Amygdala (tissue), 56 donors: Measurements from ENCODE around the gene XRCC5.
A peak's percentile ranks its signal among the peaks of the same experiment; 100 is the strongest.

Experiments
- DNase-seq, 56 donors: peaks; one replicate each; lab custom pipeline; 2025; lab: John Stamatoyannopoulos, UW

The XRCC5 gene

DNA sequence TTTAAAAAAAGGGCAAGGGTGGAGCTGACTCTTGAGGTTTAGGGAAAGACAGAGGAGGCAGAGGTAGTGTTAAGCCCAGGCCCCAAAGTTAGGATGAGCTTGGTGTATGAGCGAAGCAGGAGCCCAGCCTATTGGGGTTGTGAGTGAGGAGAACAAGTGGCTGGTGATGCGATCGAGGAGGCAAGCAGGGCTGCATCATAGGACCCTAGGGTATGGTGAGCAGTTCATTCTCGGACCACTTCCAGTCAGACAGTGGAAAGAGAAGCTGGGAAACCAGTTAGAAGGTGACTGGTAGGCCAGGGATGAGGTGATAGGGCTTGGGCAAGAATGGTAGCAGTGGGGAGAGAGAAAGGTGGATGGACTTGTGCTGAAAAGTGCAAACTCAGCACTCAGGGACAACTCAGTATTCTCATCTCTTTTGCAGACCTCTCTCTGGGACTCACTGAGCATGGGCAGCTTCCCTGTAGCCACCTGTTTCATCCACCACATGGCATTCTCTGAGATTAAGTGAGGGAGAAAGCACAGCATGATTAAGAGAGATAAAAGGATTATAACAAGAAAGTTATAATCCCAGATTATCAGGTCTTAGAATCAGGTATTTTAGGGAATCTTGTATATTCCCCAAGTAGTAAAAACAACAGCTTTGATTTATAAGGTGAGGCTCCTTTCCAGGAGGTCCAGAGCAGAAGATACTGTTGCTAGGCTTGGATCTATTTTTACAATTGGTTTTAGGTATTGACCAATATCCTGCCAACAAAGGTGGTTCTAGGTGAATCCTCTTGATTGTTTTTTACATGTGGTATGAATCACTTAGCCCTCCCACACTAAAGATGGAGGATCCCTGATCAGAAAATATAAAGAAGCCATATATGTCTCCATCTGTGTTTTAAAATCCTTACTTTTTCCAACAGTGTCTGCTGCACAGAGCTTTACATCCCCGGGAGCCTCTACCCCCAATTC, 38.3 kb downstream of the XRCC5 start:
- no peak for DNase-seq

DNA sequence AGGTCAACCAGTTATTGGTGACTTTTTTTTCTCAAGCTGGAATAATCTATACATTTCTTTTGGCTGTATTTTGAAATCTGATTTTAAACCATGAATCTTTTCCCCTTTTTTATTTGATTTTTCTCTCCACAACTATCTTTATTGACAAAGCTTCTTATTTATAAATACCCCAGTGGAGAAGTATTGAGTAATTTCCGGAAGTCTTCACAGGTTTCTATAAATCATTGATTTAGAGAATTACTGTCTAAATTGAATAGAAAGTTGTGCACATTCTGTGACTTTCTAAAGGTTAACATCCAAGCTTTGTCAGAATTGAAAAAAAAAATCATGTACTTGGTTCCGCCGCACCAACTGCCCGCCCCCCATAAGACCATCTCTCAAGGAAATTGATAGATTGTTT, 39.8 kb downstream of the XRCC5 start:
- DNase-seq = no peak

DNA sequence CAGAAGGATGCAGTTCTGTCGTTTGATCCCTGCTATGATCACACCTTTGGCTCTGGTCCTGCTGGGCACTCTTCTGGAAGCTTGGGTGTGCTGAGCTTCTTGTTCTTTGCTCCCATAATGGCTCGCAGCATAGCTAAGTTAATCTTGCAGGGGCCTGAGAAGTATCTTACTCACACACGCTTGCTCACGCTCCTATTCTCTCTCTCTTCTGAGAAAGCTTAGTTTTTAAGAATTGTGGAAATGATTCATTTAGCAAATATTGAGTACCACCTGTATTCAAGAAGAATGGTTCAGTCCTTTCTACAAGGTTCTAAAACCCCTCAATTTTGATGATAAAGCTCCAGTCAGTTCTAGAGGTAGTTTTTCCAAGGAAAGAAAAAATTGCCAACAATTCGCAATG, 40.6 kb downstream of the XRCC5 start:
- DNase-seq = no peak

DNA sequence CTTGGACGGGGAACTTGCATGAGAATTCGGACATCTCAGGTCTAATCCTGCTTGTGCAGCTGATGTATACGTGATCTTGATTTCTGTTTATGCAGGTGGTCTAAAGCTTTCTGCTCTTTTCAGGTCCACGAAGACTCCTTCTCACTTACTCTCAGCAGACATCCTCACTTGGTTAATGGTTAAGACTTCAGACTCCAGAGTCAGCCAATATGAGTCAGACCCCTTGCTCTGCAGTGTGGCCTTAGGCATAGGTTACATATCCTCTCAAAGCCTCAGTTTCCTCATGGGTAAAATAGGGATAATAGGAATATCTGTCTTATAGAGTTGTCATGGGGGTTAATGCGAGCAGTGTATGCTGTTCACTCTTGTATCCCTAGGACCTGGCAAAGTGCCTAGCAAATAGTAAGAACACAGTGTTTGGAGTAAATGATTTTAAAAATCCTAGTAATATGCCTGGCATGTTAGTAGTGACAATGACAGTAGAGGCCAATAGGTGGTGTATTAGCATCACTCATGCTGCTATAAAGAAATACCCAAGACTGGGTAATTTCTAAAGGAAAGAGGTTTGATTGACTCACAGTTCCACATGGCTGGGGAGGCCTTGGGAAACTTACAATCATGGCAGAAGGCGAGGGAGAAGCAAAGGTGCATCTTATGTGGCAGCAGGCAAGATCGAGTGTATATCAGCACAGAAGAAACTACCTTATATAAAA, 42.3 kb downstream of the XRCC5 start:
- DNase-seq = no peak

DNA sequence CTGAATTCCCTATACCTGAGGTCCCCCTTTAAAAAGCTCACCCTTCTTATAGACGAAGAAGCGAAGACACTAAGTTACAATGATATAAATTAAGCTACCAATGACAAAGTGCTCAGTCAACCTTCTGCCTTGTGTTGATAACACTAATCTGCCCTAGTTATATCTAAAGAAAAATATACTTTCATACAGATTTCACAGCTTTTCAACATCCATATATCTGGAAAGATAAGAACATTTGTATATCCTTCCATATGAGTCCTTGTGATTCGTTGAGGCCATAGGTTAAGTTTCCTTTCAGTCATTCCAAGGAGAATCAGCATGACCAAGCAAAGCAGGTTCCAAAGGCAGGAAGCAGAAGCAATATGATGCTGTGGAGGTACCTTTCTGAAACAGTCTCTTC, 46.8 kb downstream of the XRCC5 start:
- no peak for DNase-seq

DNA sequence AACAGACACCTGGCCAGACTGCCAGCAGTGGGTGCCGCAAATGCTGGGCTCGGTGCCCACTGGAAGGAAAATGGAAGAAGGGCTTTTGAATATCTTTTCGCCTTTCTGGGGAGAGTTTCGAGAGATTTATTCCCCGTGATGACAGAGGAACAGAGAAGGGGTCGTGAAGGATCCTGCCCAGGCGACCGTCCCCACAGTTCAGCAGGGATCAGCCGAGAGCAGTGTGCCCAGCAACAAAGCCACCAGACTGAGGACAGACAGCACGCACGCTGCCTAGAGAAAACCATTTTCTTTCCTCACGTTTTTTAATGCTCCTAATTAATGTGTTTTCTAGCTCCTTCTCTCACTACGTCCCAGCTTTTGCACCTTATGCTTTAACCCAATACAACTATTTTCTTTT, 47.7 kb downstream of the XRCC5 start:
- DNase-seq = no peak

DNA sequence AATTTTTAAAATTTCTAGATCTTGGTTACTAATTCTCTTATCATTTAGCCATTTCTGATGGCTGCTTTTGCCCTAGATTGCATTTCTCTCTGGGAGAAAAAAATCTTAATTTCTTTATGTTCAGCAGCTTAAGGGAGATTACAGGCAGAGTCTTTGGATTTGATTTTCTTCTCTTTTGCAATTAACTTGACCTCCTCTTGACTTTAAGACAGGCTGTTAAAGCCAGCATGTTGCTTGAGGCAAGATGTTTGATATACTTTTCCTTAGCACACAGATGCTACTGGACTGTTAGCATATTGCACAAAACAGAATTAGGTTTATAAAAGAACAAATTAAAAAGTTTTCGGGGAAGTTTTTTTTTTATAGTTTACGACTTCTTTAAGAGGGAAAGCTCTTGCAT, 50.0 kb downstream of the XRCC5 start:
- no peak for DNase-seq

DNA sequence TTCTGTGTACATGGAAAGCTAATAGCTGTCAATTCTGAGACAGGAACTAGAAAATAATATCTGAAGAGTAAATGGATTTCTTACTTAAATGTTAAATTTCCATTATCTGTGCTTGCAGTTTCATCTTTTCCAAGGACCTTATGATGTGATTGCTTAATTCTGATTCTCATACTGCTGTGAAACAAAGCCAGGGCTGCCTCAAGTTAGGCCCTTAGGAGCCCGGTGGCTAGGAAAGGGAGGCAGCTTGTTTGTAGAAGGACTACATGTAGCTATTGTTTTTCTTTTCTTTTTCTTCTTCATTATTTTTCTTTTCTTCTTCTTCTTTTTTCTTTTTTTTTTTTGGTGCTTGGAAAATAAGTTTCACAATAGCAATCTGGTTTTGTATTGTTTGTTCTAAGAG, 50.5 kb downstream of the XRCC5 start:
- no peak for DNase-seq

DNA sequence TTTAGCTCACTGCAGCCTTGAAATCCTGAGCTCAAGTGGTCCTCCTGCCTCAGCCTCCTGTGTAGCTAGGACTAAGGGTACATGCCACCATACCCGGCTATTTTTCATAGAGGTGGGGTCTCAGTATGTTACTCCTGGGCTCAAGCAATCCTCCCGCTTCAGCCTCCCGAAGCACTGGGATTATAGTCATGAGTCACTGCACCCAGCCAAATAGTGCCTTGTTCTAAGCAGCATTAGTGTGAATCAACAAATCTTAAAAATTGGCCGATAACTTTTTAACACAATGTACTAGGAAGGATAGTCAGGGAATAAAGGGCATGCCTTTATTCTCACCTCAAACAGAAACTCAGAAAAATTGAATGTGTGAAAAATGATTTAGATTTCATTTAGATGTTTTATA, 51.6 kb downstream of the XRCC5 start:
- no peak for DNase-seq

DNA sequence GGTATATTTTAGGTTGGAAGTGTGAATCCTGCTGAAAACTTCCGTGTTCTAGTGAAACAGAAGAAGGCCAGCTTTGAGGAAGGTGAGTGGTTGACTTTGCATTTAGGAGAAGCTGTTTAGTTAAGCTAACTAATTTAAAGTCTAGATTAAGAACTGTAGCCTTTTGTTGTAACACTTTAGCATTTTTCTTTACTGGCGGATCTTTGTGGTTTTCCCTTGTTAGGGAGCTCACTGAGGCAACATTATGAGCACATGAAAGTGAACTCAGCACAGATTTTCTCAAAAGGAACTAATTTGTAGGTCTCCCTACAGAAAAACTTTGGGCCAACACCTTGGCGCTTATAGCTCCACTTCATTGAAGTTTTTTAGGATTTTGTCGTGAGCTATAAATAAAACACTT, 52.8 kb downstream of the XRCC5 start:
- DNase-seq = no peak

DNA sequence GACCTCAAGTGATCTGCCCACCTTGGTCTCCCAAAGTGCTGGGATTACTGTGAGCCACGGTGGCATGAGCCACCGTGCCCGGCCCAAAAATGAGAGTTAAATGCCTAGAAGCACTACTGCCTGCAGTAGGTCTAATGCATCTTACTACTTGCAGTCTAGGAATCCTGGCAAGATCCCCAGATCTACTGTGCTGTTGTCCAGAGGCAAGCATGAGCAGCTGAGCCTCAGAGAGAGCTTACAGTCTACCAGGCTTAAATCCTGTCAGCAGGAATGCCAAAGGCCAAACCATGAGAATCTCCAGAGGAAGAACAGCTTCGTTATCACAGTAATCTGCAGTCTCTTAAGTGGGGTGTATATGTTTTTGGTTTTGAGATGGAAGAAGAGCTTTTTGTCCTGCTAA, 54.4 kb downstream of the XRCC5 start:
- peak in 1 of 56 donors; percentile 5 for DNase-seq

DNA sequence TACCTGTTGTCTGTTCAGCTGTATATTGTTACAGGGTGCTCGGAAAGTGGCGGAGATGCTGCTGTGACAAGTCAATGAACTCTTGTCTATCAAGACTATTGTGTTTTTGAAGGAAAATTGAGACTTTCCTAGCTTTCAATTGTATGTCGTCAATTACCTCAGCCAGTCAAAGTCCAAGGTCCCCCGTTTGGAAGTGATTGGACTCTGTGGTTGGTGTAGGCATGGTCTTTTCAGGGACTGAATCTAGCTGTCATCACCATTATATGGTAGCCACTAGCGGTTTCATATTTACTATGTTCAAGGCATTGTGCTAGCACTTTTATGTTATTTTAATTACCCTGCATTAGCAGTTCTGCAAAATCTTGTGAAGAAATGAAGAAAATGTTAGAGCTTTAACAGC, 54.9 kb downstream of the XRCC5 start:
- no peak for DNase-seq

DNA sequence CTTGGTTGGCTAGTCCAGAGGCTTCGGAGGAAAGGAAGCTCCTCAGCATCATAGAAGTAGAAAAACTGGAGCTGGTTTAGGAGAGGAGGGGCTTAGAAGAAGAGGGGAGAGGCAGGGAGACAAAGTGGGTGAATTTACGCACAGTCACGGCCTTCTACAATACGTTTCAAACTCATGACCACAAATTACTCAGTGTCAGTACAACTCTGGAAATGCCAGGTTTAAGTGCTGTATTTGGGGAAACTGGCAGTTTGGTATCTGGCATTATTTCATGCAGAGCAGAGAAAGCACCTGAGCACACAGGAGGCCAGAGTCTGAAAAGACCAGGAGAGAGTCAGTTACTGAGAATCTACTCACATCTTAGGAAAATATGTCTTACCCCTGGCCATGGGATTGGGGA, 55.4 kb downstream of the XRCC5 start:
- no peak for DNase-seq

DNA sequence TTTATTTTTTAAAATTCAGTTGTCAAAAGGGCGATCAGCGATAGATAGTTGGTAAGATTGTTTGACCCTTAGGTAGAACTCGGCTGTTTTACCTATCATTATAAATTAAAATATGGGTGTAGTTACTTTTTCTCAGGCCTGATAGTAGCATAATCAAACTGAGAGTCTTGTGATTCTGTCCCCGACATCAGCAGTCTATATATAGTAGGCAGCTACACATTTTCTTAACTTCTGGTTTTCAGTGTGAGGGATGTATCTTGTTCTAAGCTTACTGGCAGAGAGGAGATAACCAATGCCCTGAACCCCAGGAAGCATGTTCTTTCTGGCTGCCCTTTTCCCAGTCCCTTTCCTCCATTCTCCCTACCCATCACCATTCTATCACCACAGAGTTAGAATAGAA, 56.6 kb downstream of the XRCC5 start:
- no peak for DNase-seq

DNA sequence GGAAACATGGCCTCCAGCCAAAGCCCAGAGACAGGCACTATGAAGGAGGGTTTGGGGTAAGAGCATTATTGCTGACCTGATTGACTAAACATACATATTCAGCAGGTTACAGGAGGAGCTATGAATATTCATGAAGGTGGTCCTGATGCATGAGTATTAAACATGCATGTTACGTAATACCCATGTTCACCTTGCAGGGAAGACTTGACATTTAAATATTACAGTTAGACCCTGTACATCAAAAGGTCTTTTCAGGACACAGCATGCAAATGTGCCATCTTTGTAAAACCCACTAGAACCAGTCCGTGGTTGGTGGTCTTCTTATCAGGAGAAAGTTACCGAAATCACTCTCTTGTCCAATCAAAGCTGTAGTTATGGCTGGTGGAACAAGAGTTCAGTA, 59.9 kb downstream of the XRCC5 start:
- no peak for DNase-seq

DNA sequence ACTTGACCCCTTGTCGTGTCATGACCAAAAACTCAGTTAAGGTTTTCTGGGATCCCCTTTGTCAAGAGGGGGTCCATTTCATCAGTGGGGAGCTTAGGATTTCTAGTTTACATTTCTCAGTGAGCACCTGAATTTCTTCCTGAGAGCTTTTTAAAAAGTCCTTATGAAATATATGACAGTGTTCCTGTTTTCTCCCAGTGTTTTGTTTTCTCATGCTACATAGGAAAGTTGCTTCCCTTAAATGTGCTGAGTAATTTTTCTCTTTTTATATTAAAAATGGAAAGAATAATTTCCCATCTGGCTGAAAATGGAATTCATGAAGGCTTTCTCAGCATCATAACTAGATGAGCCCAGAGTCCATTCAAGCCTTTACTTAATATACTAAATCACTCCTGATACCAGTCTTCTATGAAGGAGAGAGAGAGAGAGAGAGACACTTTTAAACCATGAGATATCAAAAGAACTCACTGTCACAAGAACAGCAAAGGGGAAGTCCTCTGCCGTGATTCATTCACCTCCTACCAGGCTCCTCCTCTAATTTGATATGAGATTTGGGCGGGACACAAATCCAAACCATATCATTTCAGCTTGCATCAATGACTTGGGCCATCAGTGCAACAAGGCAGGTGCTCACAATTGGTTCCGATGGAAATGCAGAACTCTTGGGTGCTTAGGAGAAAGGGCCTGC, 61.1 kb downstream of the XRCC5 start:
- DNase-seq = no peak

DNA sequence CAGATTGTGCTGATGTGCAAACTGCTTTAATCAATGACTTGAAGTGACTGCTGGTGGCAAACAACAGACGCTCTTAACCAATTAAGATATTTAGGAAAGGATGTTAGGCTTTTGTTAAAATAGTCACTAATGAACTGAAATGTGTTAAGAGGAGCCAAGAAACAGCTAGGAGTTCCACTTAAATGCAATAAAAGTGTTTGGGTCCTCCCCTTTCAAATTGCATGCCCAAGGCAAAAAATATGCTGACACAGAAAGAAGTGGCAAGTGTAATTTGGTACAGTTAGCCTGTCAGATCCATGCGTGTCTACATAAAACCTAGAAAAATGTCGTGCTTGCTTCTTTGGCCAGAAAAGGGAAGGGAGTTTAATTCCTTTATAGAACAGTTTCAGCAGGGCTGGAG, 61.9 kb downstream of the XRCC5 start:
- DNase-seq = no peak

DNA sequence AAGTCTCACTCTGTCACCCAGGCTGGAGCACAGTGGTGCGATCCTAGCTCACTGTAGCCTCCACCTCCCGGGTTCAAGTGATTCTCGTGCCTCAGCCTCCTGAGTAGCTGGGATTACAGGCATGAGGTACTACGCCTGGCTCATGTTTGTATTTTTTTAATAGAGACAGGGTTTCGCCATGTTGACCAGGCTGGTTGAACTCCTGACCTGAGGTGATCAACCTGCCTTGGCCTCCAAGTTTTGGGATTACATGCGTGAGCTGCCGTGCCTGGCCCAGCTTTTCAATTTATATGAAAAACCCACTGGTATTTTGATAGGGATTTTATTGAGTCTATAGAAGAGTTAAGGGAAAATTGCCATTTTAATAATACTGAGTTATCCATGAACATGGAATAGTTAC, 63.3 kb downstream of the XRCC5 start:
- no peak for DNase-seq

DNA sequence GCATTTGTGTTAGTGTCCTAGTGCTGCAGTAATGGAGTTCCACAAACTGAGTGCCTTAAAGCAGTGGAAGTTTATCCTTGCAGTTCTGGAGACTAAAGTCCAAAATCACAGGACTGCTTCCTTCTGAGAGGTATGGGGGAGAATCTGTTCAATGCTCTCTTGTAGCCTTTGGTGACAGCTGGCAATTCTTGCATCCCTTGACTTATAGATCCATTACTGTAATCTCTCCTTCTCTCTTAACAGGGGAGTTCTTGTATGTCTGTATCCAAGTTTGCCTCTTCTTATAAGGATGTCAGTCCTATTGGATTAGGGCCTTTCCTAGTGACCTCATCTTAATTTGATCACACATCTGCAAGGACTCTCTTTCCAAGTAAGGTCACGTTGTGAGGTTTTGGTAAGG, 69.9 kb downstream of the XRCC5 start:
- no peak for DNase-seq

DNA sequence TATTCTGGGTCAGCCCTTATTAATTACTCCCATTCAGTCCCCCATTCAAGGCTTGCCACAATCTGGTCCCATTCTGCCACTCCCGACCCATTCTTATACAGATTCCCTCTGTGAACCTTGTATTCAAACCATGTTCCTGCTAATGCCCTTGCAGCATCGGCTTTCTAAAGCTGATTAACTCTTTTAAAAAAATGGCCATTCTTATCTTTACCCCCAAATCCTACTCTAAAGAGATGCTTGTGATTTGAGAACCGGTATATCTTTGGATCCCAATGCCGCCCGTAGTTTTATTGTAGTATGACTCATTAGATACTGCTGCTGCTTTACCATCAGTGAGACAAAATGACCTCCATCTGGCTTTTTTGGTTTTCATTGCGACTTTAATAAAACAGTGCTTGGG, 72.2 kb downstream of the XRCC5 start:
- DNase-seq = no peak

DNA sequence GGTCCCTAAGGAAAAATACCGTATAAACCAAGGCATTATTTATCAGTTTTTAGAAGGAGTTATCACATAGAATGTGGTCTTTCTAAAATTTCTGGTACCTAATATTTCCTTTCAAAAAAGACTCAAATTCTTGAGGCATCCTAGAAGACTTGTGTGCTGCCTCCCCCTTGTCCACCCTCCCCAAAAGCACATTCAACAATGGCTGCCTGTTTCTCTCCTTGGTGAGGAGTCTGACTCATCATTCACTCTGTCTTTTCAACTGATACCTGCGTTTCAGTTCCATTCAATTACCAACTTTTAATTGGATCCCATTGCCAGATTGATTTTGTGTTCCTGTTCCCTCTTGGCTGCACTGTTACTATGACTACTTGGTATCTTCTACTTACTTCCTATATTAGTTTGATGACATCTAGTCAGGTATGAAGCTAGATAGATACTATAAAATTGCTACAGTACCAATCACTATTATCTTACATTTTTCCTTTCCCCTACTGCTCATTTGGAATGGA, 72.9 kb downstream of the XRCC5 start:
- DNase-seq = no peak
